ENCODE measurements around the gene MMP28.

- no peak for TF ChIP-seq EZH2phosphoT487 (IDR thresholded peaks at IDR 0.05; ENCODE audit: low read length)
- TF ChIP-seq, protein P1, sequence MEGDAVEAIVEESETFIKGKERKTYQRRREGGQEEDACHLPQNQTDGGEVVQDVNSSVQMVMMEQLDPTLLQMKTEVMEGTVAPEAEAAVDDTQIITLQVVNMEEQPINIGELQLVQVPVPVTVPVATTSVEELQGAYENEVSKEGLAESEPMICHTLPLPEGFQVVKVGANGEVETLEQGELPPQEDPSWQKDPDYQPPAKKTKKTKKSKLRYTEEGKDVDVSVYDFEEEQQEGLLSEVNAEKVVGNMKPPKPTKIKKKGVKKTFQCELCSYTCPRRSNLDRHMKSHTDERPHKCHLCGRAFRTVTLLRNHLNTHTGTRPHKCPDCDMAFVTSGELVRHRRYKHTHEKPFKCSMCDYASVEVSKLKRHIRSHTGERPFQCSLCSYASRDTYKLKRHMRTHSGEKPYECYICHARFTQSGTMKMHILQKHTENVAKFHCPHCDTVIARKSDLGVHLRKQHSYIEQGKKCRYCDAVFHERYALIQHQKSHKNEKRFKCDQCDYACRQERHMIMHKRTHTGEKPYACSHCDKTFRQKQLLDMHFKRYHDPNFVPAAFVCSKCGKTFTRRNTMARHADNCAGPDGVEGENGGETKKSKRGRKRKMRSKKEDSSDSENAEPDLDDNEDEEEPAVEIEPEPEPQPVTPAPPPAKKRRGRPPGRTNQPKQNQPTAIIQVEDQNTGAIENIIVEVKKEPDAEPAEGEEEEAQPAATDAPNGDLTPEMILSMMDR (IDR thresholded peaks at IDR 0.05; ENCODE audit: low read length): no peak
Measured at GRCh38 chr17:35784895-35785294, 10.5 kb downstream of the MMP28 start.
